Nephron (organoid): Measurements from ENCODE around the gene ANKRD42.

Experiments
- H3K27ac Mint-ChIP-seq, 3 experiments: 2 replicates each; pipeline ENCODE4 v1.8.0; 2020; ENCODE audit warnings: mixed read lengths in 3 of 3, mild to moderate bottlenecking in 2 of 3, moderate library complexity in 1 of 3
- H3K27me3 Mint-ChIP-seq: 2 replicates; pipeline ENCODE4 v1.8.0; 2021; ENCODE audit warnings: low read depth, mild to moderate bottlenecking, moderate library complexity, mixed read lengths
- H3K36me3 Mint-ChIP-seq: 2 replicates; pipeline ENCODE4 v1.8.0; 2020; ENCODE audit warnings: low read depth, mixed read lengths
- H3K4me1 Mint-ChIP-seq: 2 replicates; pipeline ENCODE4 v1.8.0; 2020; ENCODE audit warnings: mixed read lengths
- H3K4me3 Mint-ChIP-seq, 3 experiments: 2 replicates each; pipeline ENCODE4 v1.8.0; 2020; ENCODE audit warnings: mild to moderate bottlenecking in 3 of 3, mixed read lengths in 3 of 3, moderate library complexity in 2 of 3
- H3K9me3 Mint-ChIP-seq: 2 replicates; pipeline ENCODE4 v1.8.0; 2020; ENCODE audit warnings: mixed read lengths
- TF ChIP-seq, protein P1 (sequence below), 3 experiments: fragments of 200-600 bp; sonication (generic); IDR thresholded peaks; one replicate each; pipeline ENCODE4 v1.5.0; 2021; ENCODE audit warnings: antibody characterized with exemption in 3 of 3; ENCODE audit not compliant: unreplicated experiment in 3 of 3

The ANKRD42 gene

DNA sequence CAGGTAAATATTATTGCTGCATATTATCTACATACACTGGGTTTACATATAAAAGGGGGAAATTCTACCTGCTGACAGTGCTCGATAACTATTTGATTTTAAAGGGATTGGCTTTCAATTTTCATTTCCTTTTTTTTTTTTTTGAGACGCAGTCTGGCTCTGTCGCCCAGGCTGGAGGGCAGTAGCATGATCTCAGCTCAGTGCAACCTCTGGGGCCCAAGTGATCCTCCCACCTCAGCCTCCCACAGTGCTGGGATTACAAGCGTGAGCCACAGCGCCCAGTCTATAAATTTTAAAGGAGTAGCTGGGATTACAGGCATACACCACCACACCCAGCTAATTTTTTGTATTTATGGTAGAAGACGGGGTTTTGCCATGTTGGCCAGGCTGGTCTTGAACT, 39.7 kb upstream of the ANKRD42 start:
- Mint-ChIP-seq H3K36me3 (no peaks in the 10 kb centered on the region), H3K4me1 (no peaks in the 10 kb centered on the region), H3K4me3 (no peak overlapping the region), H3K27ac (no peak overlapping the region), H3K27me3 (no peaks in the 10 kb centered on the region), H3K9me3 (no peaks in the 10 kb centered on the region)
- TF ChIP-seq, protein P1, sequence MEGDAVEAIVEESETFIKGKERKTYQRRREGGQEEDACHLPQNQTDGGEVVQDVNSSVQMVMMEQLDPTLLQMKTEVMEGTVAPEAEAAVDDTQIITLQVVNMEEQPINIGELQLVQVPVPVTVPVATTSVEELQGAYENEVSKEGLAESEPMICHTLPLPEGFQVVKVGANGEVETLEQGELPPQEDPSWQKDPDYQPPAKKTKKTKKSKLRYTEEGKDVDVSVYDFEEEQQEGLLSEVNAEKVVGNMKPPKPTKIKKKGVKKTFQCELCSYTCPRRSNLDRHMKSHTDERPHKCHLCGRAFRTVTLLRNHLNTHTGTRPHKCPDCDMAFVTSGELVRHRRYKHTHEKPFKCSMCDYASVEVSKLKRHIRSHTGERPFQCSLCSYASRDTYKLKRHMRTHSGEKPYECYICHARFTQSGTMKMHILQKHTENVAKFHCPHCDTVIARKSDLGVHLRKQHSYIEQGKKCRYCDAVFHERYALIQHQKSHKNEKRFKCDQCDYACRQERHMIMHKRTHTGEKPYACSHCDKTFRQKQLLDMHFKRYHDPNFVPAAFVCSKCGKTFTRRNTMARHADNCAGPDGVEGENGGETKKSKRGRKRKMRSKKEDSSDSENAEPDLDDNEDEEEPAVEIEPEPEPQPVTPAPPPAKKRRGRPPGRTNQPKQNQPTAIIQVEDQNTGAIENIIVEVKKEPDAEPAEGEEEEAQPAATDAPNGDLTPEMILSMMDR (IDR thresholded peaks at IDR 0.05; ENCODE audit: unreplicated experiment in 3 of 3), result no peak

GRCh38 chr11:83156144-83156995, 37.1 kb upstream of the ANKRD42 start:
- Mint-ChIP-seq H3K9me3 (no peaks in the 10 kb centered on the region), H3K27ac (peak overlapping the region; percentile 99 to 100 (median 100)), H3K4me1 (peaks cover 21% of the 10 kb centered on the region), H3K27me3 (no peaks in the 10 kb centered on the region), H3K4me3 (peak overlapping the region; percentile 98 to 100 (median 99)), H3K36me3 (peaks cover 20% of the 10 kb centered on the region)
- TF ChIP-seq, protein P1 (IDR thresholded peaks at IDR 0.05; ENCODE audit: unreplicated experiment in 3 of 3), result no peak

GRCh38 chr11:83156996-83157593, 36.4 kb upstream of the ANKRD42 start, which contains the start of gene PCF11:
Gene PCF11 (plus strand): TSS chr11:83157131. CDS start chr11:83157440, 309 bp downstream.
- H3K36me3 Mint-ChIP-seq, result peaks cover 27% of the 10 kb centered on the region

GRCh38 chr11:83157594-83158356, 35.7 kb upstream of the ANKRD42 start:
- Mint-ChIP-seq H3K9me3 (no peaks in the 10 kb centered on the region), H3K27me3 (no peaks in the 10 kb centered on the region), H3K4me3 (peak overlapping the region; percentile 98 to 100 (median 99)), H3K27ac (peak overlapping the region; percentile 99 to 100 (median 100)), H3K4me1 (peaks cover 30% of the 10 kb centered on the region), H3K36me3 (peaks cover 30% of the 10 kb centered on the region)
- TF ChIP-seq, protein P1 (IDR thresholded peaks at IDR 0.05; ENCODE audit: unreplicated experiment in 3 of 3), result no peak

More at GRCh38 chr11:83156996-83157593, 36.4 kb upstream of the ANKRD42 start, which contains the start of gene PCF11:
- peak within 1 kb of the TSS; percentile 99 to 100 (median 100) for H3K27ac Mint-ChIP-seq
- H3K9me3 Mint-ChIP-seq, result no peaks in the 10 kb centered on the region
- TF ChIP-seq, protein P1 (IDR thresholded peaks at IDR 0.05; ENCODE audit: unreplicated experiment in 3 of 3), result no peak
- peak within 1 kb of the TSS; percentile 98 to 100 (median 99) for H3K4me3 Mint-ChIP-seq
- H3K27me3 Mint-ChIP-seq, result no peaks in the 10 kb centered on the region
- peaks cover 28% of the 10 kb centered on the region for H3K4me1 Mint-ChIP-seq

- peak overlapping the region; percentile 98 to 100 (median 99) for H3K4me3 Mint-ChIP-seq
- H3K4me1 Mint-ChIP-seq, result peaks cover 30% of the 10 kb centered on the region
- H3K27ac Mint-ChIP-seq, result peak overlapping the region; percentile 99 to 100 (median 100)
- H3K9me3 Mint-ChIP-seq, result no peaks in the 10 kb centered on the region
- TF ChIP-seq, protein P1 (IDR thresholded peaks at IDR 0.05; ENCODE audit: unreplicated experiment in 3 of 3), result no peak
- peaks cover 32% of the 10 kb centered on the region for H3K36me3 Mint-ChIP-seq
- no peaks in the 10 kb centered on the region for H3K27me3 Mint-ChIP-seq
These were observed 35.1 kb upstream of the ANKRD42 start for GRCh38 chr11:83158357-83158786.
